ENCODE data around the gene RASL12. TPM values are rescaled to one million over a fixed set of nuclear protein-coding genes. Genes with fewer than 3 reads are reported as not detected.

Gene RASL12
- total RNA-seq, 1 experiment from 2014 or later, result 0.67 TPM

- ATAC-seq (no peak), DNase-seq (ENCODE audit: low read depth, low spot score) (no peak)
- TF ChIP-seq POLR2AphosphoS5 (IDR thresholded peaks at IDR 0.05; ENCODE audit: low read depth, low read length), result no peak
- TF ChIP-seq, protein P1, sequence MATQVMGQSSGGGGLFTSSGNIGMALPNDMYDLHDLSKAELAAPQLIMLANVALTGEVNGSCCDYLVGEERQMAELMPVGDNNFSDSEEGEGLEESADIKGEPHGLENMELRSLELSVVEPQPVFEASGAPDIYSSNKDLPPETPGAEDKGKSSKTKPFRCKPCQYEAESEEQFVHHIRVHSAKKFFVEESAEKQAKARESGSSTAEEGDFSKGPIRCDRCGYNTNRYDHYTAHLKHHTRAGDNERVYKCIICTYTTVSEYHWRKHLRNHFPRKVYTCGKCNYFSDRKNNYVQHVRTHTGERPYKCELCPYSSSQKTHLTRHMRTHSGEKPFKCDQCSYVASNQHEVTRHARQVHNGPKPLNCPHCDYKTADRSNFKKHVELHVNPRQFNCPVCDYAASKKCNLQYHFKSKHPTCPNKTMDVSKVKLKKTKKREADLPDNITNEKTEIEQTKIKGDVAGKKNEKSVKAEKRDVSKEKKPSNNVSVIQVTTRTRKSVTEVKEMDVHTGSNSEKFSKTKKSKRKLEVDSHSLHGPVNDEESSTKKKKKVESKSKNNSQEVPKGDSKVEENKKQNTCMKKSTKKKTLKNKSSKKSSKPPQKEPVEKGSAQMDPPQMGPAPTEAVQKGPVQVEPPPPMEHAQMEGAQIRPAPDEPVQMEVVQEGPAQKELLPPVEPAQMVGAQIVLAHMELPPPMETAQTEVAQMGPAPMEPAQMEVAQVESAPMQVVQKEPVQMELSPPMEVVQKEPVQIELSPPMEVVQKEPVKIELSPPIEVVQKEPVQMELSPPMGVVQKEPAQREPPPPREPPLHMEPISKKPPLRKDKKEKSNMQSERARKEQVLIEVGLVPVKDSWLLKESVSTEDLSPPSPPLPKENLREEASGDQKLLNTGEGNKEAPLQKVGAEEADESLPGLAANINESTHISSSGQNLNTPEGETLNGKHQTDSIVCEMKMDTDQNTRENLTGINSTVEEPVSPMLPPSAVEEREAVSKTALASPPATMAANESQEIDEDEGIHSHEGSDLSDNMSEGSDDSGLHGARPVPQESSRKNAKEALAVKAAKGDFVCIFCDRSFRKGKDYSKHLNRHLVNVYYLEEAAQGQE (IDR thresholded peaks at IDR 0.05; ENCODE audit: insufficient read depth in 1 of 2, low read depth in 2 of 2, low read length in 1 of 2), result no peak
- TF ChIP-seq CTCF (IDR thresholded peaks at IDR 0.05), result no peak
- no peak for TF ChIP-seq SIN3A (IDR thresholded peaks at IDR 0.05; ENCODE audit: borderline replicate concordance, insufficient read depth, low read depth, low read length)
- no peak for TF ChIP-seq TCF7L2 (IDR thresholded peaks at IDR 0.05; ENCODE audit: low read depth, low read length)
- ChIA-PET CTCF (interaction anchor here (0.6 to 1.7 kb wide), 3 partner anchors 26 to 54 kb away, joined by 4 to 9 read pairs (median 9); no protein-coding TSS in a partner anchor), POLR2A (interaction anchor here (0.6 kb wide), 1 partner anchor 35 kb away, joined by 3 read pairs; no protein-coding TSS in a partner anchor)
- Histone ChIP-seq H3K9me3 (ENCODE audit: control insufficient read depth, insufficient read depth, low read depth, low read length) (no peaks in the 10 kb centered on the region), H3K4me3 (ENCODE audit: low read depth in 2 of 2, low read length in 2 of 2) (no peak overlapping the region), H3K27me3 (ENCODE audit: control insufficient read depth, insufficient read depth, low read length) (no peaks in the 10 kb centered on the region), H3K27ac (ENCODE audit: low read length) (no peak overlapping the region), H3K4me1 (ENCODE audit: control insufficient read depth, insufficient read depth, low read length) (peaks cover 13% of the 10 kb centered on the region), H3K36me3 (ENCODE audit: control insufficient read depth, insufficient read depth, low read length) (no peaks in the 10 kb centered on the region)
- in situ Hi-C loops (cut with HindIII; ENCODE audit: low pct_unique_long_range_greater_than_20kb, low sequenced_read_pairs) (no loop called here), intact Hi-C loops (cut with micrococcal nuclease; ENCODE audit: unreplicated experiment) (no loop called here)
- no TSS peak for BruUV-seq (replicated peaks)
Measured at GRCh38 chr15:65087873-65088642, 20.3 kb upstream of the RASL12 start.

- no peaks in the 10 kb centered on the region for H3K9me3 ChIP-seq (ENCODE audit: control insufficient read depth, insufficient read depth, low read depth, low read length)
- no peaks in the 10 kb centered on the region for H3K36me3 ChIP-seq (ENCODE audit: control insufficient read depth, insufficient read depth, low read length)
- in situ Hi-C loops (cut with HindIII; ENCODE audit: low pct_unique_long_range_greater_than_20kb, low sequenced_read_pairs), result no loop called here
- CTCF ChIA-PET, result interaction anchor here (0.6 to 1.7 kb wide), 3 partner anchors 26 to 54 kb away, joined by 4 to 9 read pairs (median 9); no protein-coding TSS in a partner anchor
- no peak overlapping the region for H3K27ac ChIP-seq (ENCODE audit: low read length)
- POLR2A ChIA-PET, result interaction anchor here (0.6 to 0.7 kb wide), 2 partner anchors 35 to 185 kb away, joined by 3 read pairs; no protein-coding TSS in a partner anchor
- H3K4me3 ChIP-seq (ENCODE audit: low read depth in 2 of 2, low read length in 2 of 2), result no peak overlapping the region
- DNase-seq (ENCODE audit: low read depth, low spot score) (no peak), ATAC-seq (no peak)
- no TSS peak for BruUV-seq (replicated peaks)
- peaks cover 13% of the 10 kb centered on the region for H3K4me1 ChIP-seq (ENCODE audit: control insufficient read depth, insufficient read depth, low read length)
- H3K27me3 ChIP-seq (ENCODE audit: control insufficient read depth, insufficient read depth, low read length), result no peaks in the 10 kb centered on the region; the same call in 1 of the 2 replicates
- TF ChIP-seq CTCF (IDR thresholded peaks at IDR 0.05) (no peak), SIN3A (IDR thresholded peaks at IDR 0.05; ENCODE audit: borderline replicate concordance, insufficient read depth, low read depth, low read length) (no peak), TCF7L2 (IDR thresholded peaks at IDR 0.05; ENCODE audit: low read depth, low read length) (no peak), POLR2AphosphoS5 (IDR thresholded peaks at IDR 0.05; ENCODE audit: low read depth, low read length) (no peak)
- TF ChIP-seq, protein P1 (IDR thresholded peaks at IDR 0.05; ENCODE audit: insufficient read depth in 1 of 2, low read depth in 2 of 2, low read length in 1 of 2), result no peak
- intact Hi-C loops (cut with micrococcal nuclease; ENCODE audit: unreplicated experiment), result no loop called here
Measured at GRCh38 chr15:65087411-65087810, 19.6 kb upstream of the RASL12 start.

All from Panc1 (cell line).